AG09309 (cell line): Measurements from ENCODE around the gene PRPF6.
A peak's percentile ranks its signal among the peaks of the same experiment; 100 is the strongest.
"Not testable (repeated sequence)": the region's sequence is repeated elsewhere in the genome, so short reads cannot be mapped to it uniquely, and the experiment has no call there.

Experiments
- DNase-seq: peaks from one replicate; pipeline ENCODE4 v3.0.0-alpha.2; 2010; ENCODE audit warnings: low read depth
- H3K4me3 ChIP-seq: 2 replicates; pipeline ENCODE4 v1.5.1; 2011; ENCODE audit warnings: mild to moderate bottlenecking, low read depth, low read length, moderate library complexity; ENCODE audit not compliant: control insufficient read depth
- CTCF ChIP-seq: IDR thresholded peaks from 2 replicates; pipeline ENCODE4 v1.5.1; 2011; ENCODE audit warnings: mild to moderate bottlenecking, low read depth, low read length, inconsistent platforms; ENCODE audit not compliant: insufficient read depth, control insufficient read depth; ENCODE audit errors: missing control alignments

The PRPF6 gene

GRCh38 chr20:63968136-63968927 lies 12.6 kb upstream of the PRPF6 start:
- no peak for TF ChIP-seq CTCF
- peak overlapping the region; percentile 65 for H3K4me3 ChIP-seq
- DNase-seq = no peak

- no peak for DNase-seq
- no peak for TF ChIP-seq CTCF
- peak overlapping the region; percentile 65 for H3K4me3 ChIP-seq
These were observed 11.8 kb upstream of the PRPF6 start for GRCh38 chr20:63968928-63969760.

GRCh38 chr20:63969838-63970713 lies 10.9 kb upstream of the PRPF6 start, which contains the start of gene ZNF512B:
Gene ZNF512B (minus strand): TSS chr20:63969930. CDS start chr20:63967950, 1,980 bp downstream.
- DNase-seq = no peak
- peak within 1 kb of the TSS; percentile 65 for H3K4me3 ChIP-seq
- no peak for TF ChIP-seq CTCF

- no peak for TF ChIP-seq CTCF
- no peak overlapping the region for H3K4me3 ChIP-seq
- no peak for DNase-seq
These were observed 10.1 kb upstream of the PRPF6 start for GRCh38 chr20:63970714-63971431.

GRCh38 chr20:63971960-63972311 lies 9.0 kb upstream of the PRPF6 start:
- H3K4me3 ChIP-seq, DNase-seq: not testable (repeated sequence)

GRCh38 chr20:63972312-63973159 lies 8.4 kb upstream of the PRPF6 start:
- DNase-seq = no peak
- no peak for TF ChIP-seq CTCF
- H3K4me3 ChIP-seq = no peak overlapping the region
